NCI-H2171 (cell line): ENCODE data around the gene DCTN2.

Experiments used
- DNase-seq: peaks from one replicate; lab custom pipeline; 2025; lab: John Stamatoyannopoulos, UW

The DCTN2 gene

GRCh38 chr12:57549909-57550640 lies 3.1 kb upstream of the DCTN2 start, which contains the start of gene KIF5A:
KIF5A (plus strand) TSS chr12:57550044; CDS start chr12:57550272, 228 bp downstream.
- DNase-seq, result peak; percentile 69

- no peak for DNase-seq
Observed at GRCh38 chr12:57549203-57549908, 2.4 kb upstream of the DCTN2 start.

GRCh38 chr12:57548488-57548887 lies 1.5 kb upstream of the DCTN2 start:
- DNase-seq, result no peak

GRCh38 chr12:57548013-57548315 lies 972 bp upstream of the DCTN2 start:
- DNase-seq, result no peak

- DNase-seq, result no peak
Observed at GRCh38 chr12:57547288-57548012, 458 bp upstream of the DCTN2 start.

GRCh38 chr12:57545809-57546437 lies 1.1 kb downstream of the DCTN2 start:
- DNase-seq, result no peak

- no peak for DNase-seq
Observed at GRCh38 chr12:57543581-57543980, 3.4 kb downstream of the DCTN2 start.

GRCh38 chr12:57541717-57542116 lies 5.3 kb downstream of the DCTN2 start:
- no peak for DNase-seq

GRCh38 chr12:57541001-57541400 lies 6.0 kb downstream of the DCTN2 start:
- DNase-seq, result no peak

- no peak for DNase-seq
Observed at GRCh38 chr12:57539134-57539768, 7.7 kb downstream of the DCTN2 start.

- DNase-seq, result no peak
Observed at GRCh38 chr12:57536597-57536942, 10.4 kb downstream of the DCTN2 start.

- DNase-seq, result no peak
Observed at GRCh38 chr12:57535764-57536596, 11.0 kb downstream of the DCTN2 start.

- no peak for DNase-seq
Observed at GRCh38 chr12:57534991-57535543, 11.9 kb downstream of the DCTN2 start.

GRCh38 chr12:57534250-57534649 lies 12.7 kb downstream of the DCTN2 start:
- DNase-seq, result no peak

- peak; percentile 88 for DNase-seq
Observed at GRCh38 chr12:57533108-57533507, 13.9 kb downstream of the DCTN2 start.

- DNase-seq, result no peak
Observed at GRCh38 chr12:57531836-57532235, 15.2 kb downstream of the DCTN2 start.

GRCh38 chr12:57530396-57531142 lies 16.4 kb downstream of the DCTN2 start:
- DNase-seq, result no peak

GRCh38 chr12:57529831-57530230 lies 17.2 kb downstream of the DCTN2 start:
- no peak for DNase-seq

GRCh38 chr12:57528831-57529555 lies 18.0 kb downstream of the DCTN2 start:
- no peak for DNase-seq

- DNase-seq, result no peak
Observed at GRCh38 chr12:57528176-57528575, 18.8 kb downstream of the DCTN2 start.
